Activated CD4-positive, alpha-beta T cell treated with anti-CD3 and anti-CD28 coated beads, Interleukin-10, Interleukin-2, amounts not matched to agents 100 ng/mL and 50 ng/mL, durations not matched to agents 16 hours and 8 hours (primary cell): ENCODE data around the gene PLD5.
"Not testable (repeated sequence)": the region's sequence is repeated elsewhere in the genome, so short reads cannot be mapped to it uniquely, and the experiment has no call there.

Experiments used
- DNase-seq: peaks from one replicate; pipeline ENCODE4 v3.0.0-alpha.2; 2020

PLD5 gene

DNA sequence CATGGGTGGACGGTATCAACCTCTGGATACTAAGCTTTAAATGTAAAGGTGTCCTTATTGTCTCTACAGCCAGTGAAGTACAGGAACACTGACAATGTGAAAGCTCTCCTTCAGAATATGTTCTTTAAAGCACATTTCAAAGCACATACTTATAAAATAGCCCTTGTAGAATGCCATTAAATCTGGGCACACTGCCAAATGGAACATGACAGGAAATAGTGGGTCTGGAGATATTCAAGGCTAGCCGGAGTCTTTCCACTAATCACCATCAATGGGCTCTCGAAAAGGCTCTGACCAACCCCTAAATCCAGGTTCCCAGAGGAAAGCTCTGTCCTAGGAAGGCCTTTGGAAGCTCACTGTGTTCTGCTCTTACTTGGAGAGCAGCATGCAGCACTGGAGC lies 46.6 kb downstream of the PLD5 start:
- DNase-seq = no peak

- no peak for DNase-seq
Observed at GRCh38 chr1:242470774-242471173, 53.7 kb downstream of the PLD5 start.

GRCh38 chr1:242468784-242469183 lies 55.7 kb downstream of the PLD5 start:
- DNase-seq = no peak

GRCh38 chr1:242467556-242468145 lies 56.8 kb downstream of the PLD5 start:
- DNase-seq = peak; percentile 27

GRCh38 chr1:242462867-242463266 lies 61.6 kb downstream of the PLD5 start:
- DNase-seq = no peak

DNA sequence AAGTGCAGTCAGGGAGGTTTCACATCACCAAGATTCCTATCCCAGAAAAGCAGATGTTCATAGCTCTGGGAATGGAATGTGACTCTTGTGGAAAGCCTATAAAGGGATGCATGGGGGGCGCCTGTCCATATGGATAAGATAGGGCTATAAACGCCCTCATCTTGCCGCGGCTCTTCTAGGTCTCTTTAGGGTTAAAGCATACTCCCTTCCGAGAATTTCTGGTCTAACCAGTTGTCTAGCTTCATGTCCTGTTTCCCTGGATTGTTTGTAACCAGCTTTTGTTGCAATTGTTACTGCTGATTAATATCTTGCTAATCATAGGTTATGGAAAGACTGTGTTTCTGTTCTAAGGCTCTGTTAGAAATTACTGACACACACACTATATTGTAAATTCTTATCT lies 64.8 kb downstream of the PLD5 start:
- not testable (repeated sequence) for DNase-seq

- no peak for DNase-seq
Observed at GRCh38 chr1:242456726-242457269, 67.7 kb downstream of the PLD5 start.

GRCh38 chr1:242455052-242455361 lies 69.5 kb downstream of the PLD5 start:
- no peak for DNase-seq

DNA sequence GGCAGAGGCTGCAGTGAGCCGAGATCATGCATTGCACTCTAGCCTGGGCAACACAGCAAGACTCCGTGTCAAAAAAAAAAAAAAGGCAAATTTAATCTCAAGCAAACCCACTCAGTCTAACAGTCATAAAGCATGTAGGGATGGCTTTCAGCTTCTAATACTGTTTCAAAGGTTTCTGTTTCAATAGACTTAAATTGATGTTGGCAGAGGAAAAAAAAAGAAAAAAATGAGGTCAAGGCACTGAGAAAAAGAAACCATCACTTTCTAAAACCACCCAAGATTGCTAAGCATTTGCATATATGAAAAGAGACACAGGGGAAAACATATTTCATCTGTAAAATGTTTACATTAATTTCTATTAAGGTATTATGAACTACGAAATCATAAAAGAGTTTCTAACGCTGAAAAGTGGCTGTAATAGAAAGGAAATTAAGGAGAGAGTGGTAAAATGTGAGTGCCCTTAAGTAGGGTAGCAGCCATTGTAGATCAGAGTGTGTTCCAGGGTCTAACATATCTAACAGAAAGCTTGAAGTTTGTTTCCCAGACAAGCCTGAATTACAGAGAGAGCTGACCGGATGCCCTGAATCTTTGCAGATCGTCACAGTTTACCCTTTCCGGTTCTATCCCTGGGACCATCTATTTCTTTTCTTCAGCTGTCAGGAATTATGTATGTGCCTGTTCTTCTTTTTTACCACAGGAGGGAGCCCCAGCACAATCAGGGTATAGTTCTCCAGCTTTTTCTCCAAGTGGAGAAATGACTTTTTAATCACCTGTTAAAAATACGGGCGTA lies 70.0 kb downstream of the PLD5 start:
- DNase-seq = peak; percentile 12

DNA sequence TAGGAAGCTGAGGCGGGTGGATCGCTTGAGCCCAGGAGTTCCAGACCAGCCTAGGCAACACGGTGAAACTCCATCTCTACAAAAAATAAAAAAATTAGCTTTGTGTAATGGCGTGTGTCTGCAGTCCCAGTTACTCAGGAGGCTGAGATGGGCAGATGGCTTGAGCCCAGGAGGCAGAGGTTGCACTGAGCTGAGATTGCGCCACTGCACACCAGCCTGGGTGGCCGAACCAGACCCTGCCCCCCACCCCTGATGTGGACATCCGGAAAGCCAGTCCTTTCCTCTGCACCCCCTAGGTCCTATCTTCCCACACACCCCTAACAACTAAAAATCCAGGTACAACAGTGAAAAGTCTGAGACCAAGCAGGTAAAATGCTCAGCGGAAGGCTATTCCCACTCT lies 71.9 kb downstream of the PLD5 start:
- DNase-seq = no peak

GRCh38 chr1:242449661-242450060 lies 74.8 kb downstream of the PLD5 start:
- no peak for DNase-seq

GRCh38 chr1:242448910-242449645 lies 75.4 kb downstream of the PLD5 start:
- no peak for DNase-seq

- no peak for DNase-seq
Observed at GRCh38 chr1:242447689-242448088, 76.8 kb downstream of the PLD5 start.

- no peak for DNase-seq
Observed at GRCh38 chr1:242440757-242441156, 83.7 kb downstream of the PLD5 start.

- DNase-seq = no peak
Observed at GRCh38 chr1:242435200-242435599, 89.3 kb downstream of the PLD5 start.

DNA sequence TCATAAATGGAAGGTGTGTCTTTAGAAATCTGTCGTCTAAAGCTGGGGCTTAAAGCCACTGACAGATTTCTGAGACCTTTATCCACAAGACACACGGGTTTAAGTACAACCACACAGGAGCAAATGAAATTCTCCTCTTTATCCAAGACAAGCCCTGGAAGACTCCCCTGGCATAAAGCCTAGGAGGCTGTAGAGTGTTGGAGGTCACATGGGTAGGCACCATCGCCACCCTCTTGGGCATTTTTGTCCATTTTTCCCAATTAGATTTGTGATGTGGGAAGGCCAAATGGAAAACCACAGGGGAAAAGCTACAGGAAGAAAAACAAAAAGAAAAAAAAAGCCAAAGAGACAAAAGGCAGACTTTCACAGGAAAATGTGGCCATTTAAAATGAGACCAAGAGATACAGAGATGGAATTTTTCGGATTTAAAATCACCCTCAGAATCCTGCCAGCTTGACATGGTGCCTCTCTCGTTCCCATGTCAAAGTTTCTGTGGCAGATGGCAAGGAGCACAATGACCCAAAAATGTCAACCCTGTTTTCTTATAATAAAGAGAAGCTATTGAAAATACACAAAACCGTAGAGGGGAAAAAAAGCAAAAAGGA lies 91.9 kb downstream of the PLD5 start:
- DNase-seq = no peak

- no peak for DNase-seq
Observed at GRCh38 chr1:242431786-242432185, 92.7 kb downstream of the PLD5 start.

DNA sequence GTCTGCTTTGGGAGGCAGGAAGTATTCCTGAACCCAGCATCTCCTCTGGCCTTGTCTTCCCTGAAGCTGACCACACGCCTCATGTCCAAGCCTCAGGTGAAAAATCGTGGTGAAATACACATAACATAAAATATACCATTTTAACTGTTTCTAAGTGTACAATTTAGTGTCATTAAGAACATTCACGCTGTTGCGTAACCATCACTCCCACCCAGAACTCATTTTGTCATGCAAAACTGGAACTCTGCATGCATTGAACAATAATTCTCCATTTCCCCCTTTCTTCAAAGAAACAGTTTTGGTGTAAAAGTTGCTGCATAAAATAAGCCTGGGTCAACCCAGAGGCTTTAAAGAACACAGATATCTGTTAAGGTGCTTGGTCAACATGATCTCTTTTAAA lies 93.5 kb downstream of the PLD5 start:
- no peak for DNase-seq

- DNase-seq = no peak
Observed at GRCh38 chr1:242428399-242429190, 95.9 kb downstream of the PLD5 start.

DNA sequence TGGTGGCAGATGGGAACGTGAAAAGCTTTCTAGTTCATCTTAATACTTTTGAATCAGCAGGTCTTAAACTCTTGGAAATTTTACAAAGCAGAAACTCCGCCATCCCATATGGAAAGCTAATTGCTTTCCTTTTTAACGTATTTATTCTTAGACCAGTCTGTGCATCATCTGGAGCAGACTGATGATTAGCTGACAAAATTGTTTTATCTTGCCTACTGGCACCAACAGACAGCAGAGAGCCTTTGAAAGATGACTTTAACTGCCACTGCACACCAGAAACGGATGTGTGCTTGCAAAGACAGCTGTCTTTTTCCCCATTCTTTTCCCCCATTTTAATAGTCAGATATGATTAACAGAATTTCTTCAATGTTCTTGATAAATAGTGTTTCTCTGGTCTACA lies 97.0 kb downstream of the PLD5 start:
- DNase-seq = no peak

- DNase-seq = no peak
Observed at GRCh38 chr1:242426271-242426905, 98.1 kb downstream of the PLD5 start.

- DNase-seq = peak; percentile 30
Observed at GRCh38 chr1:242425232-242425631, 99.3 kb downstream of the PLD5 start.
